Osteocyte (in vitro differentiated cells): ENCODE measurements around the gene C17orf113. TPM values are rescaled to one million over a fixed set of nuclear protein-coding genes. Genes with fewer than 3 reads are reported as not detected.

Source experiments
- DNase-seq: peaks from one replicate; pipeline ENCODE4 v3.0.0; 2021; ENCODE audit warnings: mixed read lengths; ENCODE audit not compliant: unreplicated experiment; ENCODE audit errors: extremely low spot score
- H3K27ac Mint-ChIP-seq: one replicate; pipeline ENCODE4 v1.8.0; 2021; ENCODE audit warnings: mild to moderate bottlenecking, mixed read lengths; ENCODE audit not compliant: unreplicated experiment
- H3K27me3 Mint-ChIP-seq: one replicate; pipeline ENCODE4 v1.8.0; 2021; ENCODE audit warnings: mixed read lengths; ENCODE audit not compliant: unreplicated experiment
- H3K36me3 Mint-ChIP-seq: one replicate; pipeline ENCODE4 v1.8.0; 2021; ENCODE audit warnings: mixed read lengths; ENCODE audit not compliant: unreplicated experiment
- H3K4me1 Mint-ChIP-seq: one replicate; pipeline ENCODE4 v1.8.0; 2021; ENCODE audit warnings: mixed read lengths; ENCODE audit not compliant: unreplicated experiment
- H3K4me3 Mint-ChIP-seq: one replicate; pipeline ENCODE4 v1.8.0; 2021; ENCODE audit warnings: mild to moderate bottlenecking, moderate library complexity, mixed read lengths; ENCODE audit not compliant: unreplicated experiment
- H3K9me3 Mint-ChIP-seq: one replicate; pipeline ENCODE4 v1.8.0; 2021; ENCODE audit warnings: mixed read lengths; ENCODE audit not compliant: unreplicated experiment
- CTCF ChIP-seq: fragments of 200-600 bp; sonication (generic); IDR thresholded peaks from 2 replicates; pipeline ENCODE4 v1.5.0; 2021; ENCODE audit warnings: antibody characterized with exemption, mild to moderate bottlenecking, moderate library complexity
- long read RNA-seq: library from polyadenylated mRNA; unstranded; transcript quantifications from one replicate; pipeline ENCODE4 v2.0.0, GENCODE V29; 2021
- total RNA-seq: library from RNA; stranded (reverse); gene quantifications from 2 replicates; pipeline ENCODE4 v1.2.1, GENCODE V29; 2021

The C17orf113 gene
- 1.3 and 1.6 TPM in 2 replicates for total RNA-seq
- long read RNA-seq, result 0 reads

- H3K9me3 Mint-ChIP-seq, result no peaks in the 10 kb centered on the region
- H3K4me3 Mint-ChIP-seq, result peak within 1 kb of the TSS; percentile 75
- peaks cover 38% of the 10 kb centered on the region for H3K27me3 Mint-ChIP-seq
- H3K4me1 Mint-ChIP-seq, result peaks cover 2% of the 10 kb centered on the region
- no peaks in the 10 kb centered on the region for H3K36me3 Mint-ChIP-seq
- peak; percentile 50 for TF ChIP-seq CTCF
- peak; percentile 88 for DNase-seq
- no peak within 1 kb of the TSS for H3K27ac Mint-ChIP-seq
These were observed at the start of gene C17orf113 for GRCh38 chr17:42050393-42051012. C17orf113 (minus strand) TSS chr17:42050601; CDS start chr17:42043376, 7,225 bp downstream.

- Mint-ChIP-seq H3K27me3 (peaks cover 15% of the 10 kb centered on the region), H3K36me3 (no peaks in the 10 kb centered on the region), H3K27ac (no peak overlapping the region), H3K4me3 (no peak overlapping the region), H3K4me1 (peaks cover 2% of the 10 kb centered on the region), H3K9me3 (no peaks in the 10 kb centered on the region)
- DNase-seq, result no peak
- no peak for TF ChIP-seq CTCF
These were observed 48.5 kb upstream of the C17orf113 start for GRCh38 chr17:42098730-42099399.

- H3K4me1 Mint-ChIP-seq, result peaks cover 2% of the 10 kb centered on the region
- no peak within 1 kb of the TSS for H3K27ac Mint-ChIP-seq
- peaks cover 15% of the 10 kb centered on the region for H3K27me3 Mint-ChIP-seq
- no peak within 1 kb of the TSS for H3K4me3 Mint-ChIP-seq
- no peak for TF ChIP-seq CTCF
- H3K9me3 Mint-ChIP-seq, result no peaks in the 10 kb centered on the region
- no peaks in the 10 kb centered on the region for H3K36me3 Mint-ChIP-seq
- DNase-seq, result no peak
These were observed 47.6 kb upstream of the C17orf113 start, which contains the start of gene ZNF385C for GRCh38 chr17:42097691-42098631. ZNF385C (minus strand) TSS chr17:42098473; CDS start chr17:42063056, 35,417 bp downstream.

GRCh38 chr17:42096360-42097111, 46.1 kb upstream of the C17orf113 start:
- Mint-ChIP-seq H3K9me3 (no peaks in the 10 kb centered on the region), H3K4me3 (no peak overlapping the region), H3K27ac (no peak overlapping the region), H3K36me3 (no peaks in the 10 kb centered on the region), H3K27me3 (peaks cover 15% of the 10 kb centered on the region), H3K4me1 (peaks cover 10% of the 10 kb centered on the region)
- no peak for TF ChIP-seq CTCF
- no peak for DNase-seq
